ENCODE measurements around the gene POR. TPM values are rescaled to one million over a fixed set of nuclear protein-coding genes. Genes with fewer than 3 reads are reported as not detected.

POR gene
- total RNA-seq, 1 experiment from 2014 or later = 151 TPM

DNA sequence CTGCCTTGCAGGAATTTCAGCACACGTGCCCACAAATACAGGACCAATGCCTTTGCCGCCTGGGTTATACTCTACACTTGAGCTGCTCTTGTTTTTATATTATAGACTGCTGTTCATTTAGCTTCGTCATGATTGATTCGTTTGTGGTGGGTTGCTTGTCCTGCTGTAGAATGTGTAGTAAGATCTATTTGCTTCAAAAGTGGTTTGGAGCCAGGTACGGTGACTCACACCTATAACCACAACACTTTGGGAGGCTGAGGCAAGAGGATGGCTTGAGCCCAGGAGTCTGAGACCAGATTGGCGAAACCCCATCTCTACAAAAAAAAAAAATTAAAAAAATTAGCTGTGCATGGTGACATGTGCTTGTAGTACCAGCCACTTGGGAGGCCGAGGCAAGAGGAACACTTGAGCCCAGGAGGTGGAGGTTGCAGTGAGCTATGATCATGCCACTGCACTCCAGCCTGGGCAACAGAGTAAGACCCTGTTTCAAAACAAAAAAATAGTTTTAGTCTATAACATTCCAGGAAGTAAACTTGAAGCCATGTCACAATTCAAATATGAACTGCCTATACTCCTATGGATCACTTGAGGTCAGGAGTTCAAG lies 45.1 kb upstream of the POR start (continued):
- TF ChIP-seq, protein P1, sequence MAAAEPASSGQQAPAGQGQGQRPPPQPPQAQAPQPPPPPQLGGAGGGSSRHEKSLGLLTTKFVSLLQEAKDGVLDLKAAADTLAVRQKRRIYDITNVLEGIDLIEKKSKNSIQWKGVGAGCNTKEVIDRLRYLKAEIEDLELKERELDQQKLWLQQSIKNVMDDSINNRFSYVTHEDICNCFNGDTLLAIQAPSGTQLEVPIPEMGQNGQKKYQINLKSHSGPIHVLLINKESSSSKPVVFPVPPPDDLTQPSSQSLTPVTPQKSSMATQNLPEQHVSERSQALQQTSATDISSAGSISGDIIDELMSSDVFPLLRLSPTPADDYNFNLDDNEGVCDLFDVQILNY (CRISPR knock-in tag; IDR thresholded peaks at IDR 0.05) = no peak
- no peak for TF ChIP-seq ZNF317 (CRISPR knock-in tag; IDR thresholded peaks at IDR 0.05; ENCODE audit: borderline replicate concordance, low read depth)
- no peak for TF ChIP-seq OVOL2 (CRISPR knock-in tag; IDR thresholded peaks at IDR 0.05; ENCODE audit: borderline replicate concordance)
- TF ChIP-seq FOXK1 (CRISPR knock-in tag; IDR thresholded peaks at IDR 0.05) = no peak
- TF ChIP-seq PRRX2 (CRISPR knock-in tag; IDR thresholded peaks at IDR 0.05) = no peak

- no peak for ATAC-seq
- H3K4me3 Mint-ChIP-seq = no peak overlapping the region
- TF ChIP-seq HMGA2 (CRISPR knock-in tag; IDR thresholded peaks at IDR 0.05) (no peak), ZBTB21 (CRISPR knock-in tag; IDR thresholded peaks at IDR 0.05; ENCODE audit: borderline replicate concordance) (no peak), SMAD4 (CRISPR knock-in tag; IDR thresholded peaks at IDR 0.05) (no peak), ELF4 (CRISPR knock-in tag; IDR thresholded peaks at IDR 0.05; ENCODE audit: low read depth) (no peak), ZNF232 (CRISPR knock-in tag; IDR thresholded peaks at IDR 0.05) (no peak), ZNF121 (CRISPR knock-in tag; IDR thresholded peaks at IDR 0.05) (no peak), NR2C2 (CRISPR knock-in tag; IDR thresholded peaks at IDR 0.05) (no peak), TEAD4 (CRISPR knock-in tag; IDR thresholded peaks at IDR 0.05) (no peak), ZNF532 (CRISPR knock-in tag; IDR thresholded peaks at IDR 0.05; ENCODE audit: borderline replicate concordance) (no peak), HMGXB4 (CRISPR knock-in tag; IDR thresholded peaks at IDR 0.05) (no peak), CBFB (CRISPR knock-in tag; IDR thresholded peaks at IDR 0.05; ENCODE audit: low read depth) (no peak)
- TF ChIP-seq, protein P2, sequence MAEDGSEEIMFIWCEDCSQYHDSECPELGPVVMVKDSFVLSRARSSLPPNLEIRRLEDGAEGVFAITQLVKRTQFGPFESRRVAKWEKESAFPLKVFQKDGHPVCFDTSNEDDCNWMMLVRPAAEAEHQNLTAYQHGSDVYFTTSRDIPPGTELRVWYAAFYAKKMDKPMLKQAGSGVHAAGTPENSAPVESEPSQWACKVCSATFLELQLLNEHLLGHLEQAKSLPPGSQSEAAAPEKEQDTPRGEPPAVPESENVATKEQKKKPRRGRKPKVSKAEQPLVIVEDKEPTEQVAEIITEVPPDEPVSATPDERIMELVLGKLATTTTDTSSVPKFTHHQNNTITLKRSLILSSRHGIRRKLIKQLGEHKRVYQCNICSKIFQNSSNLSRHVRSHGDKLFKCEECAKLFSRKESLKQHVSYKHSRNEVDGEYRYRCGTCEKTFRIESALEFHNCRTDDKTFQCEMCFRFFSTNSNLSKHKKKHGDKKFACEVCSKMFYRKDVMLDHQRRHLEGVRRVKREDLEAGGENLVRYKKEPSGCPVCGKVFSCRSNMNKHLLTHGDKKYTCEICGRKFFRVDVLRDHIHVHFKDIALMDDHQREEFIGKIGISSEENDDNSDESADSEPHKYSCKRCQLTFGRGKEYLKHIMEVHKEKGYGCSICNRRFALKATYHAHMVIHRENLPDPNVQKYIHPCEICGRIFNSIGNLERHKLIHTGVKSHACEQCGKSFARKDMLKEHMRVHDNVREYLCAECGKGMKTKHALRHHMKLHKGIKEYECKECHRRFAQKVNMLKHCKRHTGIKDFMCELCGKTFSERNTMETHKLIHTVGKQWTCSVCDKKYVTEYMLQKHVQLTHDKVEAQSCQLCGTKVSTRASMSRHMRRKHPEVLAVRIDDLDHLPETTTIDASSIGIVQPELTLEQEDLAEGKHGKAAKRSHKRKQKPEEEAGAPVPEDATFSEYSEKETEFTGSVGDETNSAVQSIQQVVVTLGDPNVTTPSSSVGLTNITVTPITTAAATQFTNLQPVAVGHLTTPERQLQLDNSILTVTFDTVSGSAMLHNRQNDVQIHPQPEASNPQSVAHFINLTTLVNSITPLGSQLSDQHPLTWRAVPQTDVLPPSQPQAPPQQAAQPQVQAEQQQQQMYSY (CRISPR knock-in tag; IDR thresholded peaks at IDR 0.05) = no peak
- TF ChIP-seq, protein P3, sequence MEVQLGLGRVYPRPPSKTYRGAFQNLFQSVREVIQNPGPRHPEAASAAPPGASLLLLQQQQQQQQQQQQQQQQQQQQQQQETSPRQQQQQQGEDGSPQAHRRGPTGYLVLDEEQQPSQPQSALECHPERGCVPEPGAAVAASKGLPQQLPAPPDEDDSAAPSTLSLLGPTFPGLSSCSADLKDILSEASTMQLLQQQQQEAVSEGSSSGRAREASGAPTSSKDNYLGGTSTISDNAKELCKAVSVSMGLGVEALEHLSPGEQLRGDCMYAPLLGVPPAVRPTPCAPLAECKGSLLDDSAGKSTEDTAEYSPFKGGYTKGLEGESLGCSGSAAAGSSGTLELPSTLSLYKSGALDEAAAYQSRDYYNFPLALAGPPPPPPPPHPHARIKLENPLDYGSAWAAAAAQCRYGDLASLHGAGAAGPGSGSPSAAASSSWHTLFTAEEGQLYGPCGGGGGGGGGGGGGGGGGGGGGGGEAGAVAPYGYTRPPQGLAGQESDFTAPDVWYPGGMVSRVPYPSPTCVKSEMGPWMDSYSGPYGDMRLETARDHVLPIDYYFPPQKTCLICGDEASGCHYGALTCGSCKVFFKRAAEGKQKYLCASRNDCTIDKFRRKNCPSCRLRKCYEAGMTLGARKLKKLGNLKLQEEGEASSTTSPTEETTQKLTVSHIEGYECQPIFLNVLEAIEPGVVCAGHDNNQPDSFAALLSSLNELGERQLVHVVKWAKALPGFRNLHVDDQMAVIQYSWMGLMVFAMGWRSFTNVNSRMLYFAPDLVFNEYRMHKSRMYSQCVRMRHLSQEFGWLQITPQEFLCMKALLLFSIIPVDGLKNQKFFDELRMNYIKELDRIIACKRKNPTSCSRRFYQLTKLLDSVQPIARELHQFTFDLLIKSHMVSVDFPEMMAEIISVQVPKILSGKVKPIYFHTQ (CRISPR knock-in tag; IDR thresholded peaks at IDR 0.05) = no peak
- TF ChIP-seq, protein P4, sequence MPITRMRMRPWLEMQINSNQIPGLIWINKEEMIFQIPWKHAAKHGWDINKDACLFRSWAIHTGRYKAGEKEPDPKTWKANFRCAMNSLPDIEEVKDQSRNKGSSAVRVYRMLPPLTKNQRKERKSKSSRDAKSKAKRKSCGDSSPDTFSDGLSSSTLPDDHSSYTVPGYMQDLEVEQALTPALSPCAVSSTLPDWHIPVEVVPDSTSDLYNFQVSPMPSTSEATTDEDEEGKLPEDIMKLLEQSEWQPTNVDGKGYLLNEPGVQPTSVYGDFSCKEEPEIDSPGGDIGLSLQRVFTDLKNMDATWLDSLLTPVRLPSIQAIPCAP (CRISPR knock-in tag; IDR thresholded peaks at IDR 0.05) = no peak
- DNase-seq (ENCODE audit: low spot score) = no peak
- ChIA-PET POLR2A (interaction anchor here (0.6 to 1.0 kb wide), 3 partner anchors 46 to 425 kb away, joined by 3 to 8 read pairs (median 3); partner anchors contain the start of genes MDH2 and STYXL1), CTCF (interaction anchor here (1.1 kb wide), 1 partner anchor 149 kb away, joined by 3 read pairs; no protein-coding TSS in a partner anchor)
- H3K27ac Mint-ChIP-seq = no peak overlapping the region
- H3K36me3 Mint-ChIP-seq = no peaks in the 10 kb centered on the region
- no peaks in the 10 kb centered on the region for H3K9me3 Mint-ChIP-seq
- no peaks in the 10 kb centered on the region for H3K4me1 Mint-ChIP-seq
- peaks cover 3% of the 10 kb centered on the region; the same call in 1 of the 2 replicates for H3K27me3 Mint-ChIP-seq (ENCODE audit: low read depth)
Measured at GRCh38 chr7:75870557-75871161, 44.3 kb upstream of the POR start.

Measured in WTC11 (cell line).